Upper lobe of left lung (tissue), 4 donors: Measurements from ENCODE around the gene SMIM36.

ENCODE experiments used
- CTCF ChIP-seq, 6 experiments: fragments of 450-650 bp in 4 of 6; fragments of 200-600 bp in 2 of 6; sonication (generic) in 2 of 6; IDR thresholded peaks; one replicate each; pipeline ENCODE4 v1.5.1; 2016 to 2019; ENCODE audit warnings: antibody characterized with exemption in 6 of 6
- EP300 ChIP-seq, 4 donors: sonication (generic); formaldehyde crosslinking; IDR thresholded peaks; one replicate each; pipeline ENCODE4 v1.5.1; 2017; ENCODE audit warnings: antibody characterized with exemption in 4 of 4, control low read depth in 2 of 4
- POLR2AphosphoS5 ChIP-seq, 2 donors: sonication (generic); formaldehyde crosslinking; IDR thresholded peaks; one replicate each; pipeline ENCODE4 v1.5.1; 2017; ENCODE audit warnings: antibody characterized with exemption in 2 of 2

- TF ChIP-seq EP300 (IDR thresholded peaks at IDR 0.05) (no peak), POLR2AphosphoS5 (IDR thresholded peaks at IDR 0.05) (no peak), CTCF (IDR thresholded peaks at IDR 0.05) (no peak)
Observed at GRCh38 chr17:55520402-55520801, 9.2 kb upstream of the SMIM36 start.
